ENCODE measurements around the gene CMTM4.

CMTM4 gene

DNA sequence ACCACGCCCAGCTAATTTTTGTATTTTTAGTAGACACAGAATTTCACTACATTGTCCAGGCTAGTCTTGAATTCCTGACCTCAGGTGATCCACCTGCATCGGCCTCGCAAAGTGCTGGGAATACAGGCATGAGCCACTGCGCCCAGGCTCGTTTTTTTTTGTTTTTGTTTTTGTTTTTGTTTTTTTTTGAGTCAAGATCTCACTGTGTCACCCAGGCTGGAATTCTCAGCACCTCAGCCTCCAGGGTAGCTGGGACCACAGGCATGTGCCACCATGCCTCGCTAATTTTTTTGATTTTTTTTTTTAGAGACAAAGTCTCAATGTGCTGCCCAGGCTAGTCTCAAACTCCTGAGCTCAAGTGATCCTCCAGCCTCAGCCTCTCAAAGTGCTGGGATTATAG, 17.5 kb upstream of the CMTM4 start:
- no peaks in the 10 kb centered on the region for H3K9me3 ChIP-seq (ENCODE audit: insufficient read depth, low read depth, low read length)
- H3K79me2 ChIP-seq (ENCODE audit: insufficient read depth, low read length), result no peaks in the 10 kb centered on the region
- peaks cover 3% of the 10 kb centered on the region; the same call in 1 of the 2 replicates for H3K36me3 ChIP-seq (ENCODE audit: insufficient read depth, low read length)
- H3K4me2 ChIP-seq (ENCODE audit: low read depth, low read length, poor library complexity, severe bottlenecking), result no peak overlapping the region
- TF ChIP-seq, protein P1, sequence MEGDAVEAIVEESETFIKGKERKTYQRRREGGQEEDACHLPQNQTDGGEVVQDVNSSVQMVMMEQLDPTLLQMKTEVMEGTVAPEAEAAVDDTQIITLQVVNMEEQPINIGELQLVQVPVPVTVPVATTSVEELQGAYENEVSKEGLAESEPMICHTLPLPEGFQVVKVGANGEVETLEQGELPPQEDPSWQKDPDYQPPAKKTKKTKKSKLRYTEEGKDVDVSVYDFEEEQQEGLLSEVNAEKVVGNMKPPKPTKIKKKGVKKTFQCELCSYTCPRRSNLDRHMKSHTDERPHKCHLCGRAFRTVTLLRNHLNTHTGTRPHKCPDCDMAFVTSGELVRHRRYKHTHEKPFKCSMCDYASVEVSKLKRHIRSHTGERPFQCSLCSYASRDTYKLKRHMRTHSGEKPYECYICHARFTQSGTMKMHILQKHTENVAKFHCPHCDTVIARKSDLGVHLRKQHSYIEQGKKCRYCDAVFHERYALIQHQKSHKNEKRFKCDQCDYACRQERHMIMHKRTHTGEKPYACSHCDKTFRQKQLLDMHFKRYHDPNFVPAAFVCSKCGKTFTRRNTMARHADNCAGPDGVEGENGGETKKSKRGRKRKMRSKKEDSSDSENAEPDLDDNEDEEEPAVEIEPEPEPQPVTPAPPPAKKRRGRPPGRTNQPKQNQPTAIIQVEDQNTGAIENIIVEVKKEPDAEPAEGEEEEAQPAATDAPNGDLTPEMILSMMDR (conservative IDR thresholded peaks at IDR 0.05; ENCODE audit: low read length), result no peak
- no peaks in the 10 kb centered on the region for H3K27me3 ChIP-seq (ENCODE audit: insufficient read depth, low read length, poor library complexity, severe bottlenecking)
- H2AFZ ChIP-seq (ENCODE audit: low read length), result no peak overlapping the region
- no peaks in the 10 kb centered on the region for H3K9me2 ChIP-seq (replicated peaks; ENCODE audit: low read depth, low read length)
- no peak overlapping the region for H3K4me3 ChIP-seq (ENCODE audit: low read length, poor library complexity, severe bottlenecking)
- H3K4me1 ChIP-seq (ENCODE audit: insufficient read depth, low read length, poor library complexity, severe bottlenecking), result no peaks in the 10 kb centered on the region
- H3F3A ChIP-seq (ENCODE audit: low read depth), result no peaks in the 10 kb centered on the region
- no peaks in the 10 kb centered on the region for H4K20me1 ChIP-seq (ENCODE audit: insufficient read depth, low read length, poor library complexity, severe bottlenecking)
- no peak overlapping the region for H3K9ac ChIP-seq (ENCODE audit: low read depth, low read length, poor library complexity, severe bottlenecking)

GRCh38 chr16:66713076-66713475, 16.5 kb upstream of the CMTM4 start:
- Histone ChIP-seq H3K4me1 (ENCODE audit: insufficient read depth, low read length, poor library complexity, severe bottlenecking) (no peaks in the 10 kb centered on the region), H3K4me2 (ENCODE audit: low read depth, low read length, poor library complexity, severe bottlenecking) (no peak overlapping the region), H2AFZ (ENCODE audit: low read length) (no peak overlapping the region), H3K4me3 (ENCODE audit: low read length, poor library complexity, severe bottlenecking) (no peak overlapping the region), H3K9me3 (ENCODE audit: insufficient read depth, low read depth, low read length) (no peaks in the 10 kb centered on the region), H3K36me3 (ENCODE audit: insufficient read depth, low read length) (no peaks in the 10 kb centered on the region), H3K27me3 (ENCODE audit: insufficient read depth, low read length, poor library complexity, severe bottlenecking) (no peaks in the 10 kb centered on the region), H3K79me2 (ENCODE audit: insufficient read depth, low read length) (no peaks in the 10 kb centered on the region), H3K9ac (ENCODE audit: low read depth, low read length, poor library complexity, severe bottlenecking) (no peak overlapping the region), H3F3A (ENCODE audit: low read depth) (no peaks in the 10 kb centered on the region), H4K20me1 (ENCODE audit: insufficient read depth, low read length, poor library complexity, severe bottlenecking) (no peaks in the 10 kb centered on the region), H3K9me2 (replicated peaks; ENCODE audit: low read depth, low read length) (no peaks in the 10 kb centered on the region)
- TF ChIP-seq, protein P1 (conservative IDR thresholded peaks at IDR 0.05; ENCODE audit: low read length), result no peak
- TF ChIP-seq EZH2phosphoT487 (IDR thresholded peaks at IDR 0.05; ENCODE audit: borderline replicate concordance), result no peak

GRCh38 chr16:66712512-66712911, 16.0 kb upstream of the CMTM4 start:
- H3K36me3 ChIP-seq (ENCODE audit: insufficient read depth, low read length), result no peaks in the 10 kb centered on the region
- H3K4me1 ChIP-seq (ENCODE audit: insufficient read depth, low read length, poor library complexity, severe bottlenecking), result no peaks in the 10 kb centered on the region
- H2AFZ ChIP-seq (ENCODE audit: low read length), result no peak overlapping the region
- H3K27me3 ChIP-seq (ENCODE audit: insufficient read depth, low read length, poor library complexity, severe bottlenecking), result no peaks in the 10 kb centered on the region
- no peaks in the 10 kb centered on the region for H3K79me2 ChIP-seq (ENCODE audit: insufficient read depth, low read length)
- no peak overlapping the region for H3K4me3 ChIP-seq (ENCODE audit: low read length, poor library complexity, severe bottlenecking)
- H3F3A ChIP-seq (ENCODE audit: low read depth), result no peaks in the 10 kb centered on the region
- H3K4me2 ChIP-seq (ENCODE audit: low read depth, low read length, poor library complexity, severe bottlenecking), result no peak overlapping the region
- H3K9me2 ChIP-seq (replicated peaks; ENCODE audit: low read depth, low read length), result no peaks in the 10 kb centered on the region
- TF ChIP-seq EZH2phosphoT487 (IDR thresholded peaks at IDR 0.05; ENCODE audit: borderline replicate concordance), result no peak
- TF ChIP-seq, protein P1 (conservative IDR thresholded peaks at IDR 0.05; ENCODE audit: low read length), result no peak
- H3K9me3 ChIP-seq (ENCODE audit: insufficient read depth, low read depth, low read length), result no peaks in the 10 kb centered on the region
- H3K9ac ChIP-seq (ENCODE audit: low read depth, low read length, poor library complexity, severe bottlenecking), result no peak overlapping the region
- H4K20me1 ChIP-seq (ENCODE audit: insufficient read depth, low read length, poor library complexity, severe bottlenecking), result no peaks in the 10 kb centered on the region
